IMR-90 (cell line): ENCODE measurements around the gene GCLC.

Experiments
- BHLHE40 ChIP-seq: fragments of 150-350 bp; IDR thresholded peaks from 2 replicates; pipeline ENCODE4 v1.6.1; 2016; ENCODE audit warnings: mild to moderate bottlenecking, low read depth, low read length
- CEBPB ChIP-seq: IDR thresholded peaks from 2 replicates; pipeline ENCODE4 v1.6.1; 2012; ENCODE audit warnings: low read depth, low read length, improper control_type of control experiment
- FOS ChIP-seq: fragments of 150-350 bp; IDR thresholded peaks from 2 replicates; pipeline ENCODE4 v1.6.1; 2016; ENCODE audit warnings: low read depth, low read length
- MAZ ChIP-seq: IDR thresholded peaks from 2 replicates; pipeline ENCODE4 v1.6.1; 2012; ENCODE audit warnings: low read depth, mild to moderate bottlenecking, low read length, improper control_type of control experiment, moderate library complexity, borderline replicate concordance
- POLR2A ChIP-seq: IDR thresholded peaks from 2 replicates; pipeline ENCODE4 v1.6.1; 2012; ENCODE audit warnings: mild to moderate bottlenecking, low read depth, low read length
- TF ChIP-seq, protein P1 (sequence below): conservative IDR thresholded peaks from 2 replicates; pipeline ENCODE4 v1.5.1; 2012; ENCODE audit warnings: mild to moderate bottlenecking, low read depth, low read length, improper control_type of control experiment
- TF ChIP-seq, protein P2 (sequence below): fragments of 150-350 bp; IDR thresholded peaks from 2 replicates; pipeline ENCODE4 v1.6.1; 2017; ENCODE audit warnings: mild to moderate bottlenecking, antibody characterized with exemption, low read length, low read depth
- TF ChIP-seq, protein P3 (sequence below): fragments of 150-350 bp; IDR thresholded peaks from 2 replicates; pipeline ENCODE4 v1.6.1; 2016; ENCODE audit warnings: low read depth, mild to moderate bottlenecking, low read length, moderate library complexity, borderline replicate concordance

DNA sequence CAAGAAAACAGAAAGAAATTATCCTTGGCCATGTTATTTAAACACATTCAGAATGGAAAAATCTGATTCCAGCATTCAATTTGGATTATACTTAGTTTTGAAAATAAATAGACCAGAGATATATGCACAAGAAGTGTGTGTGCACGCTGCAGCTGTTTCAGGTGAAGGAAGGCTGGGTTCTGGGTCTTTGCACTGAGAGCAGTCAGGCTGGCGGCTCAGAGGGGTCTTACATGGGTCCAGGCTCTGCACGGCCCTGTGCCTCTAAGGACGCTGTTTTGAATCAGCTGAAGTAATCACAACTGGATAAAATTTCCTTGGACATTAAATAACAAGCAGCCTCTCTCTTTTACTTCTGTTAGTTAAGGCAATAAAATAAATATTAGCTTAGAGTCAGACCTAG, 31.8 kb downstream of the GCLC start:
- TF ChIP-seq, protein P1, sequence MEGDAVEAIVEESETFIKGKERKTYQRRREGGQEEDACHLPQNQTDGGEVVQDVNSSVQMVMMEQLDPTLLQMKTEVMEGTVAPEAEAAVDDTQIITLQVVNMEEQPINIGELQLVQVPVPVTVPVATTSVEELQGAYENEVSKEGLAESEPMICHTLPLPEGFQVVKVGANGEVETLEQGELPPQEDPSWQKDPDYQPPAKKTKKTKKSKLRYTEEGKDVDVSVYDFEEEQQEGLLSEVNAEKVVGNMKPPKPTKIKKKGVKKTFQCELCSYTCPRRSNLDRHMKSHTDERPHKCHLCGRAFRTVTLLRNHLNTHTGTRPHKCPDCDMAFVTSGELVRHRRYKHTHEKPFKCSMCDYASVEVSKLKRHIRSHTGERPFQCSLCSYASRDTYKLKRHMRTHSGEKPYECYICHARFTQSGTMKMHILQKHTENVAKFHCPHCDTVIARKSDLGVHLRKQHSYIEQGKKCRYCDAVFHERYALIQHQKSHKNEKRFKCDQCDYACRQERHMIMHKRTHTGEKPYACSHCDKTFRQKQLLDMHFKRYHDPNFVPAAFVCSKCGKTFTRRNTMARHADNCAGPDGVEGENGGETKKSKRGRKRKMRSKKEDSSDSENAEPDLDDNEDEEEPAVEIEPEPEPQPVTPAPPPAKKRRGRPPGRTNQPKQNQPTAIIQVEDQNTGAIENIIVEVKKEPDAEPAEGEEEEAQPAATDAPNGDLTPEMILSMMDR = no peak
- TF ChIP-seq, protein P2, sequence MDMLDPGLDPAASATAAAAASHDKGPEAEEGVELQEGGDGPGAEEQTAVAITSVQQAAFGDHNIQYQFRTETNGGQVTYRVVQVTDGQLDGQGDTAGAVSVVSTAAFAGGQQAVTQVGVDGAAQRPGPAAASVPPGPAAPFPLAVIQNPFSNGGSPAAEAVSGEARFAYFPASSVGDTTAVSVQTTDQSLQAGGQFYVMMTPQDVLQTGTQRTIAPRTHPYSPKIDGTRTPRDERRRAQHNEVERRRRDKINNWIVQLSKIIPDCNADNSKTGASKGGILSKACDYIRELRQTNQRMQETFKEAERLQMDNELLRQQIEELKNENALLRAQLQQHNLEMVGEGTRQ = no peak
- TF ChIP-seq, protein P3, sequence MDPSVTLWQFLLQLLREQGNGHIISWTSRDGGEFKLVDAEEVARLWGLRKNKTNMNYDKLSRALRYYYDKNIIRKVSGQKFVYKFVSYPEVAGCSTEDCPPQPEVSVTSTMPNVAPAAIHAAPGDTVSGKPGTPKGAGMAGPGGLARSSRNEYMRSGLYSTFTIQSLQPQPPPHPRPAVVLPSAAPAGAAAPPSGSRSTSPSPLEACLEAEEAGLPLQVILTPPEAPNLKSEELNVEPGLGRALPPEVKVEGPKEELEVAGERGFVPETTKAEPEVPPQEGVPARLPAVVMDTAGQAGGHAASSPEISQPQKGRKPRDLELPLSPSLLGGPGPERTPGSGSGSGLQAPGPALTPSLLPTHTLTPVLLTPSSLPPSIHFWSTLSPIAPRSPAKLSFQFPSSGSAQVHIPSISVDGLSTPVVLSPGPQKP = no peak
- TF ChIP-seq POLR2A = no peak
- no peak for TF ChIP-seq FOS
- no peak for TF ChIP-seq MAZ
- TF ChIP-seq CEBPB = no peak
- no peak for TF ChIP-seq BHLHE40
